Keratinocyte (primary cell): Measurements from ENCODE around the gene RUVBL2. TPM values are rescaled to one million over a fixed set of nuclear protein-coding genes. Genes with fewer than 3 reads are reported as not detected.
"Not testable (repeated sequence)": the region's sequence is repeated elsewhere in the genome, so short reads cannot be mapped to it uniquely, and the experiment has no call there.

Experiments used
- DNase-seq: peaks from one replicate; pipeline ENCODE4 v3.0.0-alpha.2; 2011; ENCODE audit warnings: low read depth, missing footprints, low spot score
- FAIRE-seq: peaks from 2 replicates; lab custom pipeline; 2011; peaks lifted over from hg19 to GRCh38; lab: Jason Lieb, UNC
- H2AFZ ChIP-seq: 2 replicates; pipeline ENCODE4 v1.6.0; 2012; ENCODE audit warnings: low read length, control low read depth, inconsistent platforms; ENCODE audit not compliant: control insufficient read depth
- H3K27ac ChIP-seq: 2 replicates; pipeline ENCODE4 v1.5.1; 2011; ENCODE audit warnings: low read length; ENCODE audit not compliant: control insufficient read depth, insufficient read depth
- H3K27me3 ChIP-seq: 3 replicates; pipeline ENCODE4 v1.6.0; 2011; ENCODE audit warnings: low read length; ENCODE audit not compliant: control insufficient read depth, insufficient read depth; ENCODE audit errors: extremely low read depth
- H3K36me3 ChIP-seq, 2 experiments: 2 replicates in 1 of 2; 3 replicates in 1 of 2; pipeline ENCODE4 v1.5.1; 2011; ENCODE audit warnings: low read length in 2 of 2, mild to moderate bottlenecking in 1 of 2; ENCODE audit not compliant: control insufficient read depth in 2 of 2, insufficient read depth in 2 of 2; ENCODE audit errors: extremely low read depth in 1 of 2
- H3K4me1 ChIP-seq: 3 replicates; pipeline ENCODE4 v1.5.1; 2011; ENCODE audit warnings: low read length; ENCODE audit not compliant: control insufficient read depth, insufficient read depth; ENCODE audit errors: extremely low read depth
- H3K4me2 ChIP-seq: 3 replicates; pipeline ENCODE4 v1.6.0; 2011; ENCODE audit warnings: low read depth, low read length; ENCODE audit not compliant: control insufficient read depth, insufficient read depth; ENCODE audit errors: extremely low read depth
- H3K4me3 ChIP-seq, 3 experiments: fragments of 200-600 bp in 1 of 3; sonication (generic) in 1 of 3; 2 replicates in 2 of 3; 3 replicates in 1 of 3; pipeline ENCODE4 v1.5.1; 2011 to 2016; ENCODE audit warnings: low read length in 3 of 3, mild to moderate bottlenecking in 3 of 3, control low read depth in 2 of 3, inconsistent platforms in 1 of 3, low read depth in 1 of 3, mixed read lengths in 1 of 3, mixed run types in 1 of 3, moderate library complexity in 1 of 3; ENCODE audit not compliant: control insufficient read depth in 2 of 3, insufficient read depth in 2 of 3; ENCODE audit errors: extremely low read depth in 1 of 3
- H3K79me2 ChIP-seq: 2 replicates; pipeline ENCODE4 v1.6.0; 2012; ENCODE audit warnings: low read length; ENCODE audit not compliant: control insufficient read depth, insufficient read depth
- H3K9ac ChIP-seq: 3 replicates; pipeline ENCODE4 v1.6.0; 2011; ENCODE audit warnings: low read length; ENCODE audit not compliant: control insufficient read depth, insufficient read depth; ENCODE audit errors: extremely low read depth
- H3K9me1 ChIP-seq: 3 replicates; pipeline ENCODE4 v1.6.0; 2011; ENCODE audit warnings: low read length; ENCODE audit not compliant: control insufficient read depth, insufficient read depth; ENCODE audit errors: extremely low read depth
- H3K9me3 ChIP-seq: 2 replicates; pipeline ENCODE4 v1.5.1; 2012; ENCODE audit warnings: low read depth, low read length; ENCODE audit not compliant: control insufficient read depth
- H4K20me1 ChIP-seq: 3 replicates; pipeline ENCODE4 v1.6.0; 2011; ENCODE audit warnings: low read length; ENCODE audit not compliant: control insufficient read depth, insufficient read depth; ENCODE audit errors: extremely low read depth
- CTCF ChIP-seq, 3 experiments: IDR thresholded peaks in 1 of 3; conservative IDR thresholded peaks in 1 of 3; optimal IDR thresholded peaks in 1 of 3; 2 replicates in 2 of 3; 3 replicates in 1 of 3; pipeline versions ENCODE3 to v1.5.1; 2011; ENCODE audit warnings: low read length in 3 of 3, mild to moderate bottlenecking in 3 of 3, moderate library complexity in 2 of 3, control low read depth in 1 of 3, inconsistent platforms in 1 of 3; ENCODE audit not compliant: insufficient read depth in 2 of 3; ENCODE audit errors: extremely low read depth in 1 of 3
- EZH2 ChIP-seq: IDR thresholded peaks from one replicate; pipeline ENCODE4 v1.6.1; 2012; ENCODE audit warnings: inconsistent platforms, mild to moderate bottlenecking, low read length, moderate library complexity
- dilution Hi-C: fragments of 300-500 bp; cut with MboI; formaldehyde crosslinking; loops from one replicate; pipeline ENCODE4 v1.7.0; 2020; ENCODE audit warnings: low sequenced_read_pairs; ENCODE audit not compliant: extremely low pct_ligation_motif_present
- polyA plus RNA-seq, 5 experiments: library from polyadenylated mRNA; depleted of rRNA in 3 of 5; stranded (reverse) in 3 of 5; stranded (forward) in 1 of 5; unstranded in 1 of 5; fragments of >200 nt; gene quantifications; 1 replicate in 1 of 5; 2 replicates in 3 of 5; 3 replicates in 1 of 5; pipeline versions ENCODE4 v1.2.1 to v1.2.3, GENCODE V29; 2011 to 2012; ENCODE audit warnings: missing spikeins in 2 of 5, low read depth in 1 of 5, low replicate concordance in 1 of 5

Gene RUVBL2
- polyA plus RNA-seq, 1 donor (not counting 4 experiments of a cell fraction or from before 2014, with no cell fraction given), result 126 TPM

GRCh38 chr19:49038557-49039276 is 45.0 kb downstream of the RUVBL2 start:
- H3K4me2 ChIP-seq, H3K9ac ChIP-seq, H3K4me1 ChIP-seq, dilution Hi-C loops, H3K9me3 ChIP-seq, H3K4me3 ChIP-seq, H4K20me1 ChIP-seq, H3K36me3 ChIP-seq, FAIRE-seq, H3K79me2 ChIP-seq, H3K27me3 ChIP-seq, H3K9me1 ChIP-seq, DNase-seq, H2AFZ ChIP-seq, H3K27ac ChIP-seq: not testable (repeated sequence)

GRCh38 chr19:49039736-49040135 is 46.0 kb downstream of the RUVBL2 start:
- H2AFZ ChIP-seq, H3K36me3 ChIP-seq, H3K27ac ChIP-seq, H3K4me2 ChIP-seq, H3K4me1 ChIP-seq, H3K4me3 ChIP-seq, FAIRE-seq, H3K79me2 ChIP-seq, H3K9me1 ChIP-seq, H4K20me1 ChIP-seq, dilution Hi-C loops, DNase-seq, H3K9me3 ChIP-seq, H3K27me3 ChIP-seq, H3K9ac ChIP-seq: not testable (repeated sequence)

- no peak for TF ChIP-seq CTCF (optimal IDR thresholded peaks at IDR 0.05 in 1 of 3, IDR thresholded peaks at IDR 0.05 in 1 of 3, conservative IDR thresholded peaks at IDR 0.05 in 1 of 3; ENCODE audit: extremely low read depth in 1 of 3, insufficient read depth in 2 of 3, low read length in 3 of 3)
- no peak for TF ChIP-seq EZH2
- Histone ChIP-seq H3K9ac (no peak overlapping the region), H4K20me1 (no peaks in the 10 kb centered on the region), H3K4me2 (no peak overlapping the region), H3K79me2 (no peaks in the 10 kb centered on the region), H3K4me1 (peaks cover 5% of the 10 kb centered on the region), H2AFZ (no peak overlapping the region), H3K4me3 (no peak overlapping the region), H3K27me3 (no peaks in the 10 kb centered on the region), H3K9me1 (no peaks in the 10 kb centered on the region), H3K27ac (no peak overlapping the region), H3K36me3 (no peaks in the 10 kb centered on the region), H3K9me3 (no peaks in the 10 kb centered on the region)
- dilution Hi-C loops, result no loop called here
- no peak for DNase-seq
- FAIRE-seq, result no peak
Observed at GRCh38 chr19:49042177-49042576, 48.5 kb downstream of the RUVBL2 start.

GRCh38 chr19:49042666-49043065 is 49.0 kb downstream of the RUVBL2 start:
- H3K27ac ChIP-seq, H3K9ac ChIP-seq, H3K9me3 ChIP-seq, H3K9me1 ChIP-seq, H3K79me2 ChIP-seq, H2AFZ ChIP-seq, H3K4me3 ChIP-seq, FAIRE-seq, H3K36me3 ChIP-seq, dilution Hi-C loops, H3K4me1 ChIP-seq, H3K27me3 ChIP-seq, H4K20me1 ChIP-seq, H3K4me2 ChIP-seq, DNase-seq: not testable (repeated sequence)
